Adrenal gland (tissue), 12 donors: ENCODE data around the gene KCNG4. TPM values are rescaled to one million over a fixed set of nuclear protein-coding genes. Genes with fewer than 3 reads are reported as not detected.

Experiments used
- DNase-seq, 7 donors: peaks; one replicate each; pipeline ENCODE4 v3.0.0-alpha.2; 2019 to 2020
- H3K27ac ChIP-seq, 5 donors: fragments of 200-600 bp; sonication (generic) in 4 of 5; 1 replicate in 3 of 5; 2 replicates in 2 of 5; pipeline versions ENCODE4 v1.5.1 to v1.8.0; 2016 to 2020; ENCODE audit warnings: mild to moderate bottlenecking in 1 of 5
- H3K27me3 ChIP-seq: fragments of 200-600 bp; 2 replicates; pipeline ENCODE4 v1.8.0; 2021
- H3K36me3 ChIP-seq, 2 donors: fragments of 200-600 bp; replicated peaks in 1 of 2; 1 replicate in 1 of 2; 2 replicates in 1 of 2; pipeline versions ENCODE4 v1.5.1 to v1.8.0; 2018 to 2022
- H3K4me1 ChIP-seq, 2 donors: fragments of 200-600 bp; replicated peaks in 1 of 2; 1 replicate in 1 of 2; 2 replicates in 1 of 2; pipeline versions ENCODE4 v1.5.1 to v1.8.0; 2018 to 2021
- H3K4me3 ChIP-seq, 4 donors: fragments of 200-600 bp; sonication (generic) in 3 of 4; one replicate each; pipeline ENCODE4 v1.5.1; 2016 to 2018
- H3K9me3 ChIP-seq, 3 donors: fragments of 200-600 bp; sonication (generic) in 1 of 3; replicated peaks in 1 of 3; 1 replicate in 2 of 3; 2 replicates in 1 of 3; pipeline versions ENCODE4 v1.5.1 to v1.8.0; 2016 to 2021
- POLR2A ChIP-seq, 2 donors: fragments of 450-650 bp; IDR thresholded peaks; one replicate each; pipeline ENCODE4 v1.6.1; 2017; ENCODE audit warnings: antibody characterized with exemption in 2 of 2, mild to moderate bottlenecking in 2 of 2, moderate library complexity in 1 of 2
- WGBS, 4 donors: extraction: QIAGEN DNeasy Blood & Tissue Kit in 2 of 4; methylation state at CpG; one replicate each; pipeline versions ENCODE4 v1.1.5 to v1.1.7; 2013 to 2017; 5-methylcytosine and 5-hydroxymethylcytosine counted together
- intact Hi-C, 2 donors: fragments of 100-400 bp; cut with DNase I; formaldehyde crosslinking; loops; one replicate each; pipeline versions ENCODE4 v1.14.1 to v1.15.0; 2022 to 2023
- polyA plus RNA-seq, 3 donors: library from polyadenylated mRNA; stranded (reverse); fragments of 200-250 nt in 2 of 3; fragments of 350-450 nt in 1 of 3; fragmentation: Illumina TruSeq in 1 of 3; extraction: RNeasy Lipid Tissue Mini Kit (QIAGEN cat#74804) in 1 of 3; gene quantifications; one replicate each; pipeline ENCODE4 v1.2.3, GENCODE V29; 2013 to 2014
- total RNA-seq, 9 donors: library from RNA; depleted of rRNA in 4 of 9; stranded (reverse); fragments of >200 nt in 4 of 9; fragments of 120-200 nt in 1 of 9; fragmentation: NEBNext Ultra II Directional in 1 of 9; extraction: Animal tissue kit (Norgen Biotek cat#: 25700) in 1 of 9; gene quantifications; one replicate each; pipeline versions ENCODE4 v1.1.0 to v1.2.4, GENCODE V29; 2013 to 2023
- TF ChIP-seq, protein P1 (sequence below), 6 experiments: fragments of 450-650 bp in 4 of 6; fragments of 200-600 bp in 2 of 6; sonication (generic) in 1 of 6; IDR thresholded peaks; 1 replicate in 5 of 6; 2 replicates in 1 of 6; pipeline versions ENCODE4 v1.5.1 to v1.8.0; 2016 to 2021; ENCODE audit warnings: antibody characterized with exemption in 6 of 6, mild to moderate bottlenecking in 2 of 6, moderate library complexity in 1 of 6
- donor health status: healthy with polysubstance abuse.
- donor health status: Bipolar disorder and iron deficiency.
- donor health status: DM: yes; HTN: yes; CAD: no.
- donor health status: DM: no; HTN: no; CAD: no.
- donor health status: DM: no; HTN: no; CAD: no.
- donor health status: DM: yes; HTN: yes; CAD: no.

Gene KCNG4
- total and polyA plus RNA-seq, 12 donors = under 0.01 to 1.3 (median 0.36) TPM; not detected in 4

DNA sequence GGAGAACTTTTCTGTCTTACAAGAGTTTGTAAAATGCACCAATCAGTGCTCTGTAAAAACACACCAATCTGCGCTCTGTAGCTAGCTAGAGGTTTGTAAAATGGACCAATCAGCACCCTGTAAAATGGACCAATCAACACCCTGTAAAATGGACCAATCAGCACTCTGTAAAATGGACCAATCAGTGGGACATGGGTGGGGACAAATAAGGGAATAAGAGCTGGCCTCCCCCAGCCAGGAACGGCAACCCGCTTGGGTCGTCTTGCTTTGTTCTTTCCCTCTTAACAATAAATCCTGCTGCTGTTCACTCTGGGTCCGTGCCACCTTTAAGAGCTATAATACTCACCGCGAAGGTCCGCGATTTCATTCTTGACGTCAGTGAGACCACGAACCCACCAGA is 18.5 kb upstream of the KCNG4 start:
- DNase-seq = no peak
- no peaks in the 10 kb centered on the region for H3K9me3 ChIP-seq
- H3K27me3 ChIP-seq = no peaks in the 10 kb centered on the region
- no peak overlapping the region for H3K27ac ChIP-seq
- H3K4me1 ChIP-seq = no peaks in the 10 kb centered on the region
- 82 to 92% (median 89%) methylated on average over 11 of the region's 11 CpGs for WGBS, 4 donors
- intact Hi-C loops = no loop called here
- H3K4me3 ChIP-seq = no peak overlapping the region
- TF ChIP-seq, protein P1, sequence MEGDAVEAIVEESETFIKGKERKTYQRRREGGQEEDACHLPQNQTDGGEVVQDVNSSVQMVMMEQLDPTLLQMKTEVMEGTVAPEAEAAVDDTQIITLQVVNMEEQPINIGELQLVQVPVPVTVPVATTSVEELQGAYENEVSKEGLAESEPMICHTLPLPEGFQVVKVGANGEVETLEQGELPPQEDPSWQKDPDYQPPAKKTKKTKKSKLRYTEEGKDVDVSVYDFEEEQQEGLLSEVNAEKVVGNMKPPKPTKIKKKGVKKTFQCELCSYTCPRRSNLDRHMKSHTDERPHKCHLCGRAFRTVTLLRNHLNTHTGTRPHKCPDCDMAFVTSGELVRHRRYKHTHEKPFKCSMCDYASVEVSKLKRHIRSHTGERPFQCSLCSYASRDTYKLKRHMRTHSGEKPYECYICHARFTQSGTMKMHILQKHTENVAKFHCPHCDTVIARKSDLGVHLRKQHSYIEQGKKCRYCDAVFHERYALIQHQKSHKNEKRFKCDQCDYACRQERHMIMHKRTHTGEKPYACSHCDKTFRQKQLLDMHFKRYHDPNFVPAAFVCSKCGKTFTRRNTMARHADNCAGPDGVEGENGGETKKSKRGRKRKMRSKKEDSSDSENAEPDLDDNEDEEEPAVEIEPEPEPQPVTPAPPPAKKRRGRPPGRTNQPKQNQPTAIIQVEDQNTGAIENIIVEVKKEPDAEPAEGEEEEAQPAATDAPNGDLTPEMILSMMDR (IDR thresholded peaks at IDR 0.05) = no peak
- no peaks in the 10 kb centered on the region for H3K36me3 ChIP-seq

DNA sequence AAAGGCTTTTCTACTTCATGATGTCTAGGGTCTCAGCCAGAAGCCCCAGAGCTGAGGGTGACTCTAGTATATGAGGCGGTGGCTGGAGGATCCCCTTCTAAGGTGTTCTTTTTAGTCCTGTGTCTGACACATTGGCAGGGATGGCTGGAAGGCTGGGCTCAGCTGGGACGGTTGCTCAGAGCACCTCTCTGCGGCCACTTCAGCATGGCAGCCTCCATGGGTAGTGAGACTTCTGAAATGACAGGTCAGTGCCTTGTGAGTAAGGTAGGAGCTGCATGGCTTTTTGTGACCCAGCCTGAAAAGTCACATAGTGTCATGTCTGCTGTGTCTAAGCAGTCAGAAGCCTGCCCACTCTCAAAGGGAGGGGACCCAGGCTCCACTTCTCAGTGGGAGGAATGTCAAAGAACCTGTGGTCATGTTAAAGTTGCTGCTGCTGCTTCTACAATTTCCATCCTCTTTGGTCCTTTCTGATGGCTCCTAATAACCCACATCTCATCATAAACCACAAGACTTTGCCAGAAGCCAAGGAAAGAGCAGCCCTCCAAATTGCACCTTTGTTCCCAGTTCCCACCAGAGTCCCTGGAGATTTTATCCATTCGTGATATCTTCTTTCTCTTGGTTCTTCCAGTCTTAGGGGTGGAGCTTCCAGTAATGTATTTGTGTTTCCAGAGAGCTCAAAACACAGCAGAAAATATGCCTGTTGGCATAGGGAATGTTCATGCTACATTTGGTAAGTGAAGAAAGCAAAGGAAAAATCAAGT is 15.4 kb upstream of the KCNG4 start:
- Histone ChIP-seq H3K4me1 (no peaks in the 10 kb centered on the region), H3K4me3 (no peak overlapping the region), H3K9me3 (no peaks in the 10 kb centered on the region), H3K27me3 (no peaks in the 10 kb centered on the region), H3K36me3 (no peaks in the 10 kb centered on the region), H3K27ac (no peak overlapping the region)
- intact Hi-C loops = no loop called here
- no peak for TF ChIP-seq POLR2A (IDR thresholded peaks at IDR 0.05)
- TF ChIP-seq, protein P1 (IDR thresholded peaks at IDR 0.05) = no peak
- no peak for DNase-seq
- 79 to 88% (median 86%) methylated on average over 4 of the region's 4 CpGs for WGBS, 4 donors

DNA sequence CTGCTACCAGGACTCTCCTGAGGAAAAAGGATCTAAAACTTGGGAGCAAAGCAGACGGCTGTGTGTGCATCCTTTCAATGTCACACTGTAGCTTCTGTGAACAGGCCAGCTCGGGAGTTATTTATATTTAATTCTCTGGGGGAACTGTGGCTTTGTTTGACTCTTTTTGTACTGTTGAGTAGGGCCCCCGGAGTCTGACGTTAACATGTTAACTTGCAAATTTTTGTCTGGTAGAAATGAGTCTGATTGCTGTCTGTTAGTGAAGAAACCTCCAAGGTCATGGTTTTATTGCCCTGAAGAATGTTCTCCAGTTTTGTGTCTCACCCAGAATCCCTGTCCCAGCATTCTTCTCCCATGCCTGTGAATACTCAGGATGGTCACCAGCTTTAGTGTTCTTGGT is 14.2 kb upstream of the KCNG4 start:
- Histone ChIP-seq H3K27me3 (no peaks in the 10 kb centered on the region), H3K4me3 (no peak overlapping the region), H3K9me3 (no peaks in the 10 kb centered on the region), H3K4me1 (no peaks in the 10 kb centered on the region), H3K27ac (no peak overlapping the region), H3K36me3 (no peaks in the 10 kb centered on the region)
- whole genome bisulfite sequencing, 4 donors = 42 to 53% (median 48%) methylated on average over 4 of the region's 4 CpGs
- intact Hi-C loops = no loop called here
- no peak for TF ChIP-seq POLR2A (IDR thresholded peaks at IDR 0.05)
- TF ChIP-seq, protein P1 (IDR thresholded peaks at IDR 0.05) = no peak
- no peak for DNase-seq

DNA sequence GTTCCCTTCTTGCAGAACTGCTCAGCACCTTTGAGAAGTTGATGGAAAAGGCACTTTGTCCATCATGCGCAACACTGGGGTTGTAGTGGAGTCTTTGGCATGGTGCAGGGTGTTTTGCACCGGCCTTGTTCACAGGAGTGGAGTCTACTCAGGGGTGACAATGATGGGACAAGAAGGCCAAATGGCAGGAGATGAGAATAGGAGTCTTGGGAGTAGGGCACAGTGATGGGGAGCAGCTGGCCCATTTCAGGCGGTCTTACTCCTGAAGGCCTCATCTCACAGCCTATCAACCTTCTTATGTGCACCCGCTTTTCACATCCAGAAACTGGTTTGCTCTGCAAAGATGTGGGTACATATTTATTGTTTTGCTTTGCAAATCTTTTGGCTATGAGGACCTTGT is 13.4 kb upstream of the KCNG4 start:
- no peak for DNase-seq
- WGBS, 4 donors = 70 to 72% (median 71%) methylated on average over 4 of the region's 4 CpGs
- no peak overlapping the region for H3K27ac ChIP-seq

More for the DNA sequence above, 13.4 kb upstream of the KCNG4 start:
- no peaks in the 10 kb centered on the region for H3K36me3 ChIP-seq
- no peaks in the 10 kb centered on the region for H3K27me3 ChIP-seq
- H3K9me3 ChIP-seq = no peaks in the 10 kb centered on the region
- no peak overlapping the region for H3K4me3 ChIP-seq
- TF ChIP-seq, protein P1 (IDR thresholded peaks at IDR 0.05) = no peak
- TF ChIP-seq POLR2A (IDR thresholded peaks at IDR 0.05) = no peak
- intact Hi-C loops = no loop called here
- H3K4me1 ChIP-seq = no peaks in the 10 kb centered on the region
